Measurements from ENCODE around the gene STH.

DNA sequence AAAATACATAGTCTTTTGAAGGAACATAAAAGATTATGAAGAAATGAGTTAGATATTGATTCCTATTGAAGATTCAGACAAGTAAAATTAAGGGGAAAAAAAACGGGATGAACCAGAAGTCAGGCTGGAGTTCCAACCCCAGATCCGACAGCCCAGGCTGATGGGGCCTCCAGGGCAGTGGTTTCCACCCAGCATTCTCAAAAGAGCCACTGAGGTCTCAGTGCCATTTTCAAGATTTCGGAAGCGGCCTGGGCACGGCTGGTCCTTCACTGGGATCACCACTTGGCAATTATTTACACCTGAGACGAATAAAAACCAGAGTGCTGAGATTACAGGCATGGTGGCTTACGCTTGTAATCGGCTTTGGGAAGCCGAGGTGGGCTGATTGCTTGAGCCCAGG is 9.5 kb downstream of the STH start:
- TF ChIP-seq, protein P1, sequence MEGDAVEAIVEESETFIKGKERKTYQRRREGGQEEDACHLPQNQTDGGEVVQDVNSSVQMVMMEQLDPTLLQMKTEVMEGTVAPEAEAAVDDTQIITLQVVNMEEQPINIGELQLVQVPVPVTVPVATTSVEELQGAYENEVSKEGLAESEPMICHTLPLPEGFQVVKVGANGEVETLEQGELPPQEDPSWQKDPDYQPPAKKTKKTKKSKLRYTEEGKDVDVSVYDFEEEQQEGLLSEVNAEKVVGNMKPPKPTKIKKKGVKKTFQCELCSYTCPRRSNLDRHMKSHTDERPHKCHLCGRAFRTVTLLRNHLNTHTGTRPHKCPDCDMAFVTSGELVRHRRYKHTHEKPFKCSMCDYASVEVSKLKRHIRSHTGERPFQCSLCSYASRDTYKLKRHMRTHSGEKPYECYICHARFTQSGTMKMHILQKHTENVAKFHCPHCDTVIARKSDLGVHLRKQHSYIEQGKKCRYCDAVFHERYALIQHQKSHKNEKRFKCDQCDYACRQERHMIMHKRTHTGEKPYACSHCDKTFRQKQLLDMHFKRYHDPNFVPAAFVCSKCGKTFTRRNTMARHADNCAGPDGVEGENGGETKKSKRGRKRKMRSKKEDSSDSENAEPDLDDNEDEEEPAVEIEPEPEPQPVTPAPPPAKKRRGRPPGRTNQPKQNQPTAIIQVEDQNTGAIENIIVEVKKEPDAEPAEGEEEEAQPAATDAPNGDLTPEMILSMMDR (IDR thresholded peaks at IDR 0.05) = no peak
- no peak for TF ChIP-seq POLR2A (IDR thresholded peaks at IDR 0.05)

Data from body of pancreas (tissue), 4 donors.